Measurements from ENCODE around the gene ERVW-1.
"Not testable (repeated sequence)": the region's sequence is repeated elsewhere in the genome, so short reads cannot be mapped to it uniquely, and the experiment has no call there.

The ERVW-1 gene

DNA sequence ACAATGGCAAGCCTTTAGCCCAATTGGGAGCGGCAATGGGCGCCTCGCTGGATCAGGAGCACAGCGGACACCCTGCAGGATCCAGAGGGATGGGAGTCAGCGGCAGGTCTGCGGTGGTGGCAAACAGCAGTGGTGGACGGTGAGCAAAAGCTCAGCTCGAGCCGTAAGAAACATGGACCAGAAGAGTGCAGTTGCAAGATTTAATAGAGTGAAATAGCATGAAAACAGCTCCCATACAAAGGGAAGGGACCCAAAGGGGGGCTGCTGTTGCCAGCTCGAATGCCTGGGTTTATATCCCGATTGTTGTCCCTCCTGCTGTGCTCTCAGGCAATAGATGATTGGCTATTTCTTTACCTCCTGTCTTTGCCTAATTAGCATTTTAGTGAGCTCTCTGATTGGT, at the start of gene ERVW-1:
TSS of gene ERVW-1 (minus strand) at position 266 of the 400 bp plus-strand sequence. CDS start 7,565 bp downstream, outside the sequence.
- DNase-seq: not testable (repeated sequence)

- no peak for DNase-seq
Measured at GRCh38 chr7:92523110-92523509, 45.4 kb upstream of the ERVW-1 start.

- DNase-seq: no peak
Measured at GRCh38 chr7:92520024-92520423, 42.3 kb upstream of the ERVW-1 start.

GRCh38 chr7:92517631-92518030, 39.9 kb upstream of the ERVW-1 start:
- DNase-seq: no peak

DNA sequence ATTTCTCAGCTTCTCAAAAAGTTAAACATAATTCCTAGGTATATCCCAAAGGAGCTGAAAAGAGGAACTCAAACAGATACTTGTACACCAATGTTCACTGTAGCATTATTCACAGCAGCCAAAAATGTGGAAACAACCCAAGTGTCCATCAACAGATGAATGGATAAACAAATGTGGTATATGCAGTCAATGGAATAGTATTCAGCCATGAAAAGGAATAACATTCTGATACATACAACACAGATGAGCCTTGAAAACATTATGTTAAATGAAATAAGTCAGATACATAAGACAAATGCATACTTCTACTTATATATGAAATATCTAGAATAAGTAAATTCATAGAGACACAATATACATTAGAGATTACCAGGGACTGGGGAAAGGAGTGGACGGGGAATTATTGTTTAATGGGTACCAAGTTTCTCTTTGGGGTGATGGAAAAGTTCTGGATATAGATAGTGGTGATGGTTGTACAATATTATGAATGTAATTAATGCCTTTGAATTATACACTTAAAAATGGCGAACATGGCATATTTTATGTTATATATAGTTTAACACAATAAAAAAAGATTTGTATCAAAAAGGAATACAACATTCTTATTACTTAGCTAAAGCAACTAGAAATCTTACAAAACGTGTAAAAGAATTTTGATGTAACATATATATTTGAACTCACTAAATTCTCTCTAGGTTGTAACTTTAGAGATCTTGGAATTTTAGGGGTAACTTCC, 35.6 kb upstream of the ERVW-1 start:
- DNase-seq: no peak

DNA sequence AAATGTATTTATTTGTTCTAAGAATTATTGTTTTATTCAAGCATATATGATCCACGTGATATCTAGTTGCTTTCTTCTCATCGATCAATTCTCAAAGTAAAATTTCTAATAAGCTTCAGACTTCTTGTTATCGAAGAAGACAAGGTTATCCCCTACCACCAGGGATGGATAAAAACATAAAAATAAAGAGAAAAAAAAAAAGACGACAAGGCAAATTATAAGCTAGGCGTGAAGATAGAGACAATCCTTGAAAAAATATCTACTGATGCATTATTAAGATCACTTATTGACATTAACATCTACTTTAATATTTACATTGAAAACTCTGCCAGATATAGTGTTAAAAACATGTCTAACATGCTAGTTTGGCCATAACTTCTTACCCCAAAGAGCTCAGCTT, 31.2 kb upstream of the ERVW-1 start:
- DNase-seq: no peak

GRCh38 chr7:92506363-92506762, 28.6 kb upstream of the ERVW-1 start:
- no peak for DNase-seq

DNA sequence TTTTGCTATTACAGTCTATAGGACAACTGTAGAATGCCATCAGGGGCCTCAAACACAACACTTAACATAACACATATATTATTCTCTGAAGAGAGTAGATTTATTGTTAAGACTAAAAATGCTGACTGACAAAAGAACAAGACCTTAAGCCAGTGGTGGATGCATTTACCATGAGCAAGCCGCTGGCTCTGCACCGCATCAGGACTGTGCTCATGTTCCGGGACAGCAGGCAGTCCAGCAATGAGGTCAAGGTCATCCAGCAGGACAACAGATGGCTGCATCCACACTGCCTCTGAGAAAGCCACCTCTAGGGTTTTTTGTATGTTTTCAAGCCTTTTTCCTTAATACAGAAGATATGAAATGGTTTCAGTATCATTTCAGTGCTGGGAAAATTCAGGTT, 26.8 kb upstream of the ERVW-1 start:
- DNase-seq: no peak

GRCh38 chr7:92503767-92504166, 26.0 kb upstream of the ERVW-1 start:
- no peak for DNase-seq

GRCh38 chr7:92498557-92498956, 20.8 kb upstream of the ERVW-1 start:
- no peak for DNase-seq

DNA sequence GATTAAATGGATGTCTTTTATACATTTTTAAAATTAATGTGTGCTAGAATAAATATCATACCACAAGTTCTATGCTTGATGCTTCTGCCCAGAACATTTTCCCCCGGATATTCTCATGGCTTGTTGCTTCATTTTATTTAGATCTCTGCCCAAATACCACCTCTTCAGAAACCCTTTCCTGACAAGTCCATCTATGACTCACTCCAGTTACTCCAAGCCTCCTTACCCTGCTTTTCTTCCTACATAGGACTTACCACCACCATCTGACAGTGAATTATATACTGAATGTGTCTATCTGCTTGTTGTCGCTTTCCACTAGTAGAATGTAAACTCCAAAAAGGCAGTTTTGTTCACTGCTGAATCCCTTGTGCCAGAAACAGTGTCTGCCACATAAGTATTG, 19.1 kb upstream of the ERVW-1 start:
- DNase-seq: no peak

DNA sequence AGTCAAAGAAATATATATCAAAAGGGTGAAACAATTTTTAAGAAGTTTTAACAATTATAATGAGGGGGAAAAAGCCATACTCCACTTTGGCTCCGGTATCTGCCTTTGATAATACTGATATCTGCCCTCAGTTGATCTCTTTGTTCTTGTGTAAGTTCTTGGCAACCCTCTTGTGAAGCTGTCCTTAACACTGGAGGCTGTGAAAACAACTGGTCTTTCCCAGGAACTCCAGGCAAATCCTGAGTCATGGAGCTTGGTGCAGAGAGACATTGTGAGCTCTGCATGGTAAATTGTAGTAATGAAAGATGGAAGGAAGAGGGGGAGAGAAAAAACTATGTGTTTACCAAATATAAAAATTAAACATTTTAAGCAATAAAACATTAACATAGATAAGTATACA, 11.9 kb upstream of the ERVW-1 start:
- DNase-seq: no peak

GRCh38 chr7:92487804-92488203, 10.1 kb upstream of the ERVW-1 start:
- DNase-seq: no peak

DNA sequence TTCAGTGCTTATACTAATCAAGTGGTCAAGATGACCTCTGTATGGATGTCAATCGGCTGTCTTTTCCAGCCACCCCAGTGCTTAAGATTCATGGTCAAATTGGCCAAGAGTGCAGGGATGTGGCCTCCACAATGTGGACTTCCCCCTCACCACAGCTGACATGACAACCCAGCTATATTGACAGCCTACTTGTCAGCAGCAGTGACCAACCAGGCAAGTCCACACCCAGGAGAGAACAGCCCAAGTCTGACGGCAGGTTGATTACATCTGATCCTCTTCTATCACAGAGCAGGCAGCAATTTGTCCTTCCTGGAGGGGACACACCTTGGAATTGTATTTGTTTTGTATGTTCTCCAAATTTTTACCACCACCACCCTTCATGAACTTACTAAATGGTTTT, 8.2 kb upstream of the ERVW-1 start:
- DNase-seq: no peak

GRCh38 chr7:92485267-92485892, 7.6 kb upstream of the ERVW-1 start:
- no peak for DNase-seq

DNA sequence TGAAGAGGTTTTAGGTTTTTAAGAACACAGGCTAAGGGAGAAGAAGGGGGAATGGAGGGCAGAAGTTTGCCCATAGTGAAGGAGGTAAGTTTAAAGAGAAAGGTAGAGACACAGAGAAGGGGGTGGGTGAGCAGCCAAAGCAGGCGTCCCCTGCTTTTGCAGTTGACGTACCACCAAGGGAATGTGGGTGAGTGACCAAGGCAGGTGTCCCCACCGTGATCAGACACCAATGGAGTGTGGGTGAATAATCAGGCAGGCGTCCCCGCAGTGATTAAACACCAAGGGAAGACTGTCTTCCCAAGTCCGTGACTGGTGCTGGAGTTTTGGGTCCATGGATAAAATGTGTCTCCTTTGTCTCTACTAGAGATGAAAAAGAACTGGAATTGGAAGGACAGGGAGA, 6.5 kb upstream of the ERVW-1 start:
- DNase-seq: not testable (repeated sequence)

- DNase-seq: not testable (repeated sequence)
Measured at GRCh38 chr7:92483624-92484023, 5.9 kb upstream of the ERVW-1 start.

DNA sequence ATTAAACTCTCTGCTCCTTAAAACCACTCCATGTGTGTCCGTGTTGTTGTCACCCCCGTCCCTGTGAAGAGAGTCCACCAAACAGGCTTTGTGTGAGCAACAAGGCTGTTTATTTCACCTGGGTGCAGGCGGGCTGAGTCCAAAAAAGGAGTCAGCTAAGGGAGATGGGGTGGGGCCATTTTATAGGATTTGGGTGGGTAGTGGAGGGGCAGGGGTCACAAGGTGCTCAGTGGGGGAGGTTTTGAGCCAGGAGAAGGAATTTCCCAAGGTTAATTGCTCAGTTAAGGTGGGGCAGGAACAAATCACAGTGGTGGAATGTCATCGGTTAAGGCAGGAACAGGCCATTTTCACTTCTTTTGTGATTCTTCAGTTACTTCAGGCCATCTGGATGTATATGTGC, 1.4 kb upstream of the ERVW-1 start:
- not testable (repeated sequence) for DNase-seq

DNA sequence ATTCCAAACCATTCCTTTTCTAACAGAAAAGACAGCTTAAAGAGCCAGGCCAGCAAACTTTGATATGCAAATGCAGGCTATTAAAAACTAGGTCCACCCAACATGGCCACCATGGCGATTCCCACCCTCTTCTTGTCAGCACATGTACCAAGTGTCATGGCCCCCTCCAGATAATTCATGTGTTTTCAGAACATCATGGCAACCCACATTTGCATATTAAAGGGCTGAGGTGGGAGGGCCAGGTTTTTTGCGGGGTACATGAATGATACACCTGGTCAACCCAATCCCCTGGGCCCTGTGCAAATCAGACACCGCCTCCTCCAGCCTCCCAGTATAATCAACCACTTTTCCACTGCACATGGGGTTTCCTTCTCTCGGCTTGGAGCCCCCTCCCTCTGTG, 965 bp upstream of the ERVW-1 start:
- DNase-seq: no peak

GRCh38 chr7:92478095-92478494, 349 bp upstream of the ERVW-1 start:
- peak; percentile 9 for DNase-seq

DNA sequence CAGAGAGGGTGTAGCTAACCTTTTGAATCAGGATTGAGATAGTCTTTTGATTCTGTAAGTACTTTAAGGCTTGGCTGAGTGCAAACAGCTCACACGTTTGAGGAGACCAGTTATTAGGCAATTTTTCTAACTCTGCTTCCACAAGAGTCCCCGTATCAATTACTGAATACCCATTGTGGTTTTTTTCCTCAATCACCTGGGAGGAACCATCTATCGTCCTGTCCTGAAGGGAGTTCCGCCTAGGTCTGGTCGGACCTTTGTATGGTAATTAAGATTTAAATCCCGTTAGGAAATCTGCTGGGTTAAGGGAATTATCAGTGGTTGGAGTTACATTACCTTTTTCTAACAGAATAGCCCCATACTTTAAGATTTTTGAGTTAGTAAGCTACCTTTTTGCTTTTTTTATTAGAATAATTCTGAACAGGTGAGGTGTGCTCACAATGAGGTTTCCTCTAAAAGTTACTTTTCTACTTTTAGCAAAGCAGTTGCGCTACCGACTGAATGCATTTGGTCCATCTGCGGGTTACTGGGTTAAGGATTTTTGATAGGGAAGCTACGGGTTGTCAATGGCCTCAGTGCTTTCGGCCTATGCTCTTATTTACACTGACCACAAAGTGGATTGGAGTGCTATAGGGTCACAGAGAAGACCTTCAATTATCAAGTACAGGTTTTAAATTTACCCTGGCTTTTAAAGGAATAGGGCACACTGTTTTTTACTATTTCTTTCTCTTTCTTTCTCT, 1.7 kb downstream of the ERVW-1 start:
- not testable (repeated sequence) for DNase-seq

GRCh38 chr7:92475261-92475770, 2.4 kb downstream of the ERVW-1 start:
- DNase-seq: not testable (repeated sequence)

GRCh38 chr7:92473989-92474388, 3.8 kb downstream of the ERVW-1 start:
- DNase-seq: not testable (repeated sequence)

GRCh38 chr7:92468589-92468988, 9.2 kb downstream of the ERVW-1 start:
- DNase-seq: not testable (repeated sequence)
